Astrocyte (in vitro differentiated cells and primary cell): ENCODE measurements around the gene ABHD10. TPM values are rescaled to one million over a fixed set of nuclear protein-coding genes. Genes with fewer than 3 reads are reported as not detected.

ENCODE experiments used
- DNase-seq: peaks from one replicate; pipeline ENCODE4 v3.0.0-alpha.2; 2010; ENCODE audit warnings: low read depth
- FAIRE-seq: peaks from 2 replicates; lab custom pipeline; 2011; peaks lifted over from hg19 to GRCh38; lab: Jason Lieb, UNC
- H2AFZ ChIP-seq: 2 replicates; pipeline ENCODE4 v1.6.0; 2012; ENCODE audit warnings: low read depth, low read length, inconsistent platforms
- H3K27ac ChIP-seq: 2 replicates; pipeline ENCODE4 v1.5.1; 2011; ENCODE audit warnings: low read depth, low read length, inconsistent platforms
- H3K27me3 ChIP-seq: 2 replicates; pipeline ENCODE4 v1.6.0; 2011; ENCODE audit warnings: low read length, inconsistent platforms; ENCODE audit not compliant: insufficient read depth
- H3K36me3 ChIP-seq: 2 replicates; pipeline ENCODE4 v1.5.1; 2011; ENCODE audit warnings: low read length, inconsistent platforms; ENCODE audit not compliant: insufficient read depth
- H3K4me1 ChIP-seq: 2 replicates; pipeline ENCODE4 v1.5.1; 2011; ENCODE audit warnings: low read length, inconsistent platforms; ENCODE audit not compliant: insufficient read depth
- H3K4me2 ChIP-seq: 2 replicates; pipeline ENCODE4 v1.6.0; 2012; ENCODE audit warnings: low read length, inconsistent platforms
- H3K4me3 ChIP-seq: 2 replicates; pipeline ENCODE4 v1.5.1; 2011; ENCODE audit warnings: low read depth, mild to moderate bottlenecking, low read length, inconsistent platforms; ENCODE audit not compliant: insufficient read depth
- H3K79me2 ChIP-seq: 2 replicates; pipeline ENCODE4 v1.6.0; 2012; ENCODE audit warnings: mild to moderate bottlenecking, low read length, inconsistent platforms; ENCODE audit not compliant: insufficient read depth
- H3K9ac ChIP-seq: 2 replicates; pipeline ENCODE4 v1.6.0; 2012; ENCODE audit warnings: mild to moderate bottlenecking, low read length, inconsistent platforms
- H3K9me3 ChIP-seq: 2 replicates; pipeline ENCODE4 v1.5.1; 2012; ENCODE audit warnings: low read depth, mild to moderate bottlenecking, low read length, inconsistent platforms; ENCODE audit not compliant: insufficient read depth
- H4K20me1 ChIP-seq: 2 replicates; pipeline ENCODE4 v1.6.0; 2012; ENCODE audit warnings: low read length, inconsistent platforms; ENCODE audit not compliant: insufficient read depth
- H3K27ac Mint-ChIP-seq: one replicate; pipeline ENCODE4 v1.8.0; 2021; ENCODE audit warnings: mild to moderate bottlenecking, mixed read lengths; ENCODE audit not compliant: unreplicated experiment
- H3K27me3 Mint-ChIP-seq: one replicate; pipeline ENCODE4 v1.8.0; 2021; ENCODE audit warnings: low read depth, mixed read lengths; ENCODE audit not compliant: unreplicated experiment
- H3K36me3 Mint-ChIP-seq: one replicate; pipeline ENCODE4 v1.8.0; 2021; ENCODE audit warnings: low read depth, mixed read lengths; ENCODE audit not compliant: unreplicated experiment
- H3K4me1 Mint-ChIP-seq: one replicate; pipeline ENCODE4 v1.8.0; 2021; ENCODE audit warnings: low read depth, mixed read lengths; ENCODE audit not compliant: unreplicated experiment
- H3K4me3 Mint-ChIP-seq: one replicate; pipeline ENCODE4 v1.8.0; 2021; ENCODE audit warnings: mild to moderate bottlenecking, moderate library complexity, mixed read lengths; ENCODE audit not compliant: unreplicated experiment
- H3K9me3 Mint-ChIP-seq: one replicate; pipeline ENCODE4 v1.8.0; 2021; ENCODE audit warnings: mild to moderate bottlenecking, mixed read lengths; ENCODE audit not compliant: unreplicated experiment
- CTCF ChIP-seq: IDR thresholded peaks from 2 replicates; pipeline ENCODE4 v1.5.1; 2011; ENCODE audit warnings: low read depth, mild to moderate bottlenecking, inconsistent platforms, low read length, moderate library complexity; ENCODE audit not compliant: insufficient read depth
- EZH2 ChIP-seq: IDR thresholded peaks from 2 replicates; pipeline ENCODE4 v1.6.1; 2012; ENCODE audit warnings: mild to moderate bottlenecking, low read length, inconsistent platforms; ENCODE audit not compliant: insufficient read depth
- total RNA-seq: library from RNA; stranded (reverse); gene quantifications from 2 replicates; pipeline ENCODE4 v1.2.1, GENCODE V29; 2021

The ABHD10 gene
- total RNA-seq, 1 donor from 2014 or later: 26.6 TPM

GRCh38 chr3:112018712-112019111 is 39.9 kb downstream of the ABHD10 start:
- H3K27me3 ChIP-seq: no peaks in the 10 kb centered on the region
- H3K4me1 Mint-ChIP-seq: peaks cover 4% of the 10 kb centered on the region
- no peak for FAIRE-seq
- TF ChIP-seq EZH2: no peak
- TF ChIP-seq CTCF: no peak
- no peak overlapping the region for H3K4me3 ChIP-seq
- no peak overlapping the region for H3K27ac ChIP-seq
- H3K9me3 Mint-ChIP-seq: peaks cover 8% of the 10 kb centered on the region
- H3K4me2 ChIP-seq: no peak overlapping the region
- H3K9me3 ChIP-seq: no peaks in the 10 kb centered on the region
- no peak overlapping the region for H3K27ac Mint-ChIP-seq
- H3K9ac ChIP-seq: no peak overlapping the region
- no peak overlapping the region for H3K4me3 Mint-ChIP-seq
- no peaks in the 10 kb centered on the region for H3K27me3 Mint-ChIP-seq
- H2AFZ ChIP-seq: no peak overlapping the region
- H3K4me1 ChIP-seq: no peaks in the 10 kb centered on the region
- no peak for DNase-seq
- no peaks in the 10 kb centered on the region for H4K20me1 ChIP-seq
- no peaks in the 10 kb centered on the region for H3K79me2 ChIP-seq
- peaks cover 2% of the 10 kb centered on the region for H3K36me3 ChIP-seq
- H3K36me3 Mint-ChIP-seq: no peaks in the 10 kb centered on the region

- H3K27ac ChIP-seq: no peak overlapping the region
- FAIRE-seq: no peak
Observed at GRCh38 chr3:112019716-112020115, 40.9 kb downstream of the ABHD10 start.

More at GRCh38 chr3:112019716-112020115, 40.9 kb downstream of the ABHD10 start:
- Histone ChIP-seq H4K20me1 (no peaks in the 10 kb centered on the region), H2AFZ (no peak overlapping the region), H3K4me3 (no peak overlapping the region), H3K36me3 (no peaks in the 10 kb centered on the region), H3K79me2 (no peaks in the 10 kb centered on the region), H3K9ac (no peak overlapping the region), H3K9me3 (no peaks in the 10 kb centered on the region), H3K4me1 (no peaks in the 10 kb centered on the region), H3K4me2 (no peak overlapping the region), H3K27me3 (no peaks in the 10 kb centered on the region)
- Mint-ChIP-seq H3K27ac (no peak overlapping the region), H3K9me3 (peaks cover 8% of the 10 kb centered on the region), H3K27me3 (no peaks in the 10 kb centered on the region), H3K36me3 (no peaks in the 10 kb centered on the region), H3K4me3 (no peak overlapping the region), H3K4me1 (peaks cover 4% of the 10 kb centered on the region)
- TF ChIP-seq EZH2 (no peak), CTCF (no peak)
- DNase-seq: no peak
